Activated naive CD8-positive, alpha-beta T cell treated with anti-CD3 and anti-CD28 coated beads, Interleukin-2, amount 50 U/mL, for 16 hours (primary cell): ENCODE results near the gene TREML4.

Experiments
- DNase-seq: peaks from one replicate; pipeline ENCODE4 v3.0.0-alpha.2; 2020; ENCODE audit warnings: low read depth, low spot score

Gene TREML4

DNA sequence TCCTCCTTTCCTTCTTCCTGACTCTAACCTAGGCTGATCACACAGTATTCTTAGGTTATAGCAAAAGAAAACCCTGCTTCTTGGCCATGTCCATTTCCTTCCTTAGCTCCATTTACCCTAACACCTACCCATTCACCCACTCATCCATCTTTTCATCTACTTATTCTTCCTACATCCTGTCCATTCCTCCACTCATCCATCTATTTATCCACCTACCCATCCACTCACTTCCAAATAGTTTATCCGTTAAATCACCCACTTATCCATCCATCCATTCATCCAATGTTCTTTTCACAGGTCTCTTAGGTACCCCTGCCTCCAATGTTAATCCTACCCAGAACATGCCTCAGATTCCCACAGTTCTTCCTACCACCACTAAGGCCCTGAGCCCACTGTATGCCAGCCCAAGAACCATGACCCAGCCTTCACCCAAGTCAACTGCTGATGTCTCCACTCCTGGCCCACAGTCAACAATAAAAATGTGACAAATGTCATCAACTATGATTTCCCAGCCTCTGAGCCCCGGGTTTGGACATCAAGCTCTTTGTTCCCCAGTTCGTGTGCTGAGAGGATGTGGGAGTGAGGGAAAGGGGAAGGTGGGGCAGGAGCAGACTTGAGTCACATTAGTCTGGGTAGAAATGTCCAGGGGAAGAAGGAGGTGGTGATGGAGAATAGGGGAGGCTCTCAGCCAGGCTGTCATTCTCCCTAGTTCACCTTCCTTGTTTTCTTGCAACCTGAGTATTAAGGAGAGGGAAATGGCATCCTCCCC is 24.4 kb downstream of the TREML4 start:
- no peak for DNase-seq

DNA sequence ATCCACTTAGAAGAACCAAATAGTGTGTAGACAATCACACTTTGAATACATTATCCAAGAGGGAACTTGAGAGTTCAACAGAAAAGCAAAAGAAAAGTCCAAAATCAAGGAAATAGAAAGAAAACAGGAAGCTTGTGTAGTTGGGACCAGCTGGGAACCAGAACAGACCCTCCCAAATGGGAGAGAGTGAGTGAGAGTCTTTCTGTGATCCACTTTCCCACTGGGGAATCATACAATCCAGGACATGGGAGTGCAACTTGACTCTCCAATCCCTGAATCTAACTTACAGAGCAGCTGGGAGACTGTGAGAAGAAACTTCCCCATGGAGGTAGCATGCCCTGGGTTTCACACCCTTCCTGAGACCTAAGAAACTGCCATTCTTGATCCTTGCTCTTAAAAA is 27.0 kb downstream of the TREML4 start:
- no peak for DNase-seq

DNA sequence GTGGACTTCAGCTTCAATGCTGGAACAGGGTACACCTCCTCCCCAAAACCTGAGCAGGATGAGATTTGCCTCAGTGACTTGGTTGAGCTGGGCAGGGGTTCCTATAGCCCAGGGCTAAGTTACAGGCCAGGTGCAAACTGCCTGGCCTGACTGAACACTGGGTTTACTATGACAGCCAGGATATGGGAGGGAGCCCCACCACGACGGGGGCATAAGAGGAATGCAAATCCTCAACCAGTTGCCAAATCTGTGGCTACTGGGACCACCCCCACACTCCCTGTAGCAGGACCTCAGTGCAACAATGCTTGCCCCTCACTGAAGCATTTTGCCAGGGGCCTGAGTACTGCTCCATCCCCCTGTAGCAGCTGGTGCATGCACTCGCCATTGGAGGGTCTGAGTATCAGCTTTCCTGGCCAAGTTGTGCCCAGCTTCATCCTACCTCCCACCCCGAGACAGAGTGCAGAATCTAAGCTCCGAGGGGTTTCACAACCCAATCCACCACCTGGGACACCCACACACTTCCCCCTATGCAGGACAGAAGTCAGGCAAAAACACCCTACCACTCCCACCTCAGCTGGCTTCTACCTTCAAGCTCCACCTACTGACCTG is 27.6 kb downstream of the TREML4 start:
- DNase-seq, result no peak

DNA sequence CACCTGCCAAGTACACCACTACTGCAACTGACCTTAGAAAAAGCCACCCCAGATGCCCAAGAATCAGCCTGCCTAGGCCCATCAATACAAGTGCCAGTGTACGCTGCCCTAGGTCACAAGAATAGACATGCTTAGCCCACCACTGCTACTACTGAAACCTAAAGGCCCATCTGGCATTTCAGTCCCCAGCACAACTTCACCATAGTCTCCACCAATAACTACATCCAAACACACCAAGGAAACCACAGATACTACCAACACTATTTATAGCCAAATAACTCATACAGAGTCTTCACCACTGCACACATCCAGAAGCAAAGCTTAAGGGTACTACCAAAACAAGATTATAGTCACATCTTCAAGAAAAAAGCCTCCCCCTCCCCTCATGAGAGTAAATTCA is 28.2 kb downstream of the TREML4 start:
- DNase-seq, result no peak

DNA sequence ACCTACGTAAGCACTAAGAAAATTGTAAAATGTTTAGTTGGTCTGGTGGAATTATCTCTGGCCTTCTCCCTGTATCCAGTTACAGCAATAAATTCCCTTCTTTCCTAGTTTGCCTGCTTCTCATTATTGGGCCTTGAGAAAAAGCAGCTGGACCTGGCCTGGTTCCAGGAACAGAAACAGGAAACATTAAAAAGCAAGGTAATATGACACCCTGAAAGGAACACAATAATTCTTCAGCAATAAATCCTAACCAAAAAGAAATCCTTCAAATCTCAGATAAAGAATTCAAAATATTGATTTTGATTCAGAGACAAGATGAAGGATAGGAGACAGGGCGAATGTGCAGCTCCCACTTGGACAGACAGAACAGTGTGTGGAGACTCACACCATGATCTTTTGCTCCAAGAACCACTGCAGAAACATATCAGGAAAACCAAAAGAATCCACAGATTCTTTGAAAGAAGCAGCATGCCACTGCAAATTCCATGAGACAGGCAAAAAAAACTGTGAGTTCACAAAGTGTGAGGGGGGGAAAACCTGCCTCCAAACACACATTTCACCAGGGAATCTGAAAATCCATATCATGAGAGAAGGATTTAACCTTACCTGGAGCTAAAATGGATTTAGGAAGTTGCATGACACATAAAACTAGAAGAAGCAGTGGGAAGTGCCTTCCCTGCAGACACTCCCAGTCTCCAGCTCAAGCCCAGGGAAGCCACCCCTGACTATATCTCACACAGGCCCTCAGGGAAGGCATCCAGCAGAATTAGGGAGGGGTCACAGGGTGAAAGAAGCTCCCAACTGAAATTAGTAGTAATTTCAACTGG is 29.4 kb downstream of the TREML4 start:
- no peak for DNase-seq

DNA sequence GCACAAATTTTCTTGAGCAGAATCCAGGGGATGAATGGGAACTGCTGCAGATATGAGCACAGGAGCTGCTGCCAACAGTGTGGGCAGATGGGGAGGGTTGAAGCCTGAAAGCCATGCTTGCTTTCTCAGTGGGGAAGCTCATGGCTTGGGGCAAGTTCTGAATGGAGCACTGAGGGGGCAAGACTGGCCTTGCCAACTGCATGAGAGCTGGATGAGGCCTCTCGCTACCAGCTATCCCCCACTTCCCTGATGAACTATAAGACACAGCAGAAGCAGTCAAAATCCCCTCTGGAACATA is 30.0 kb downstream of the TREML4 start:
- no peak for DNase-seq

DNA sequence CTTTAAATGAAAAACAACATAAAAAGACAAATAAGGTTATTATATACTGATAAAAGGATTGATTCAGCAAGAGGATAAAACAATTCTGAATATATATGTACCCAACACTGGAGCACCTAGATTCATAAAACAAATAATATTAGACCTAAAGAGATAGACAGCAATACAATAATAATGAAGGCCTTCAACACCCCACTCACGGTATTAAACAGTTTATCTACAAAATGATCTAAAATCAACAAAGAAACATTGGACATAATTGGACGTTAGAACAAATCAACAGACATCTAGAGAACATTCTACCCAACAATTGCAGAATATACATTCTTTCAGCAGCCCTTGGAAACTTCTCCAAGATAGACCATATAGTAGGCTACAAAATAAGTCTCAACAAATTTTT is 34.3 kb downstream of the TREML4 start:
- DNase-seq, result no peak

DNA sequence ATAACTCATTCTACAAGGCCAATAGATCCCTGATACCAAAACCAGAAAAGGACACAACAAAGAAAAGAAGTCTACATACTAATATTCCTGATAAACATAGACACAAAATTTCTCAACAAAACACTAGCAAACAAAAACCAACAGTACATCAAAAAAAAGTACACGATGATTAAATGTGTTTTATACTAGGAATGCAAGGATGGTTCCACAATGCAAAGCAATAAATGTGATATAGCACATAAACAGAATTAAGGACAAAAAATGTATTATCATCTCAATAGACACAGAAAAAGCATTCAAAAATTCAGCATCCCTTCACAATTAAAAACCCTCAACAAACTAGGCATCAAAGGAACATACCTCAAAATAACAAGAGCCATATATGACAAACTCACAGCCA is 35.1 kb downstream of the TREML4 start:
- no peak for DNase-seq

DNA sequence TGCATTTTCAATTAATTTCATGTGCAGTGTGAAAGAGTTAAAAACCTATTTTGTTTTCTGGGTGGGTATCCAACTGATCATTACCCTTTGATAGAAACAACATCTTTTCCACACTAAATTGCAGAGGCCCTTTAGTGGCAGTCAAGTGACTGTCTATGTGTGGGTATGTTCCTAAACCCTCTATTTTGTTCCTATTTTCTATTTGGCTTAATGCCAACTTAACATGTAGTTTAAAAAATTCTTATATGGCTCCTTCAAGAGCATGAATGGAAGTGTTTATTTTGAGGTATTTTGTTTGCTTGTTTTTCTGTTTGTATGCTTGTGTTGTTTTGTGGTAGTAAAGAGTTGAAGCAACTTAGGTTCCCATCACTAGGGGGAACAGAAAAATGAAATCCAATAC is 38.4 kb downstream of the TREML4 start:
- DNase-seq, result no peak

DNA sequence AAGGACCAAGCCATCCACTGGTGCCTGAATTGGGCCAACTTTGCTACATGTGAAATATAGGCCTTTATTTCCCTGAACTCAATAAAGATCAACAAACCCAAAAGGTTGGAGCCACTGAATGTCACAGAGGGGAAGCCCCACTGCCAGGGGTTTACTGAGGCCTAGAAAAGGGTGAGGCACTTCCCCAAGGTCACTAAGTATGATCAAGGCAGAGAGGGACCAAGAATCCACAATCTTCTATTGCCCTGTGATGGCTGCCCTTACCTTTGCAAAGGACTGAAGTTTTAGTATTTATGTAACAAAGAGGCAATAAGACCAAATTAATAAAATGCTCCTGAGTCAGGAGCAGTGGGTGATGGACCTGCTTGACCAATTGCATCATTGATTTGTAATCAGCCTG is 40.3 kb downstream of the TREML4 start:
- no peak for DNase-seq

DNA sequence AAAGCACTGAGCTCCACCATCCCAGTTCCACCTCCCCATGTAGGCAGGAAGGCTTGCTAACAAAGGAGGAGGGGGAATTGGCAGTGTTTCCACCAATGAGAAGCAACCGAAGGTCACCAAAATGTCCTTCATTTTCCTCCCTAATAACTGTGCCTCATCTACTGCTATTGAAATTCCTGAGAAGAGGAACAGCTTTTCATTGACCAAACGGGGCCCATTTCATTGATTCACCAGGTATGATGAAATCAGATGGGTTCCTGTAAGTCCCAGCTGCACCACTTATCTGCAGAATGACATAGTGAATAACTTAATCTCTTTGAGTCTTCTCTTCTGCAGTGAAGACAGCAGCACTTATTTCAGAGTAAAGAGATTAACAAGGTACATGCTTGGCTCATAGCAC is 41.0 kb downstream of the TREML4 start:
- no peak for DNase-seq

DNA sequence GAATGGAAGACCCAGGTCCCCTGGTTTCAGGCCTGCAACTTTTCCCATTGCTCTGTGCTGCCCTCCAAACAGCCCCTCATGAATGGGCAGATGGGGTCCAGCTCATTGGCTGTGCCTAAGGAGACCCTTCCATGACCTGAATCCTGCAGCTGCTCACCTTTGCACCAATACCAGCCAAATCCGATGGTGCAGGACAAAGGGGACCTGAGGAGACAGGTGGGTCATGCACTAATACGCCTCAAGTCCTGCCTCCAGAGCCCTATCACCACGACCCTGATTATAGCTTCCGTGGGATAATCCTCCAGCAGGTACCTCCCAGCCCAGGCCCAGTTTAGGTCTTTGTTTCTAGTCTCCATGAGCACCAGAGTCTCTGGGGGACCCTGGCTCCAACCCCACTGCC is 41.6 kb downstream of the TREML4 start:
- DNase-seq, result no peak

DNA sequence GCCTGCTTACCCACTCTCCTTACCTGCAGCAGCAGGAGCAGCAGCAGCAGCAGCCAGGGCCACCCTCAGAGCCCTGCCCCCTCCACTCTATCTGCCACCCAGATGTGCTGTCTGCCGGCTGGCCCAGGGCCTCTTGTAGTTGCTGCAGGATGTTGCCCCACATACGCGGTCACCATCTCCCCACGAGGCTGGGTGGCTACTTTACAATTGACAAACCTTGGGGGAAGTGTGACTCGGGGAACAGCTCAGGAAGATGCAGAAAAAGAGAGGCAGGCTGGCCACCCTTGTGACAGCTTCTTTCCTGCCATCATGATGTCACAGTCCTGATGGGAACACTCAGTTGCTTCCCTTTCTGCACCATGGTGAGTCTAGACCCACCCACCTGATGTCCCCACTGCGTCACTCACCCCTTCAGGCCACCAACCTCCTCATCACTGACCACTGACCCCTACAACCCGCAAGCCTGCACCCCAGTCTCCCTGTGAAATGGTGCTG is 43.8 kb downstream of the TREML4 start:
- no peak for DNase-seq

DNA sequence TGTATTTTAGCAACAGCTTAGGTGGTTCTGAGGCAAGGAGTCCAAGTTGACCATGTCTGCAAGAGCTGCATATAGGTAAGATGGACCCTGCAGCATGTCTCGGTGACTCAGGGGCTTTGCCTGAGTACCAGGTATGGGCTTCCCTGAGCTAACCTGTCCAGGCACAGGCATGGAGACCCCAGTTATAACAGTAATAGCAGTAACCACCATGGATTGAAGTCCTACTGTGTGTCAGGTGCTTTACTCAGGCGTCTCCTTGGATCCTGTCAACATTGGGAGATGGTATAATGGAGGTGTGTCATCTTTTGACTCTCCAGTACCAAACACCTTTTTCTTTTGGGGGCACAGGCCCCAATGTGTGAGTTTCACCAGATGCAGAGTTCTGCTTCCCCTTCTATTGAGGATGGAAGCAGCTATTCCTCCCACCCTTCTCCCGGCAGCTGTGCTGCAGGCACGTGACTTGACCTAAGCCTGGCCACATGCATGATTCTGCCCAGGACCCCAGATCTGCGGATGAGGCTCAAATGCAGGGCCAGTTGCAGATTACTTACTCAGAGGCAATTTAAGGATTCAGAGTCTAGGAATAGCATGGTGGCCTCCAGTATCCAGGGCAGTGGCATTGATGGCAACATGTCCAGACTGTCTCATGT is 44.6 kb downstream of the TREML4 start:
- DNase-seq, result no peak

DNA sequence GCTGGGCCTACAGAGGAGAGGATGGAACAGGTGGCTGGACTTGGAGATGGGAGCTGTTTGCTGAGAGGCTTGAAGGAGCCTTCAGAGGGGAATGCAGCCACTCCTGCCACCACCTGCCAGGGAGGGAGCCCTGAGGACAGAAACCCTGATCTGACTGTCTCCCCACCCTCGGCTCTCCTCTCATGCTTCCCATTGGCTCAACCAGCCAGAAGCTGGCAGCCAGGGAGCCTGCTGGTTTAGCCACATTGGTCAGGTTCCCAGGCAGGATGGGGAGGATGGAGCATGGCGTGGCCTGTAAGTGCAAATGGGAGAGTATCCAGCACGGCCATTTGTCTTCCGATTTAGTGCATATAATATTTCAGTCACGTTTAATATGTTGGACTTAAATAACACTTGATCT is 45.6 kb downstream of the TREML4 start:
- no peak for DNase-seq

DNA sequence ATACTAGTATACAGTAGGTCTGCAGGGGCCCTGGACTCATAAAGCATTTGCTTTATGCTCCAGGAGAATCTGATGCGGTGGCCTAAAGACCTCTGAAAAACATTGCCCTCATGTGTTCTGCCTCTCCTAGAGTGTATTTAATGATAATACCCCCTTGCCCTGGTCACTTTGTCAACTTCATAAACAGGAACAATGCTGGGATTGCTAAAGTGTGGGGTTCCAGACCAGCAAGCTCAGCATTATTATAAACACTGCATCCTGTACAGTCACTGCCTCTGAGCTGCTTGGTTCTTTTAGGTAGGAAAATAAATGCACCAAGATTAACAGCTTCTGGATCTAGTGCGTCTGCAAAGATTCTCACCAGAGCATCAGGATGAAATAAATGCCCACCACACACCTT is 46.1 kb downstream of the TREML4 start:
- DNase-seq, result no peak

DNA sequence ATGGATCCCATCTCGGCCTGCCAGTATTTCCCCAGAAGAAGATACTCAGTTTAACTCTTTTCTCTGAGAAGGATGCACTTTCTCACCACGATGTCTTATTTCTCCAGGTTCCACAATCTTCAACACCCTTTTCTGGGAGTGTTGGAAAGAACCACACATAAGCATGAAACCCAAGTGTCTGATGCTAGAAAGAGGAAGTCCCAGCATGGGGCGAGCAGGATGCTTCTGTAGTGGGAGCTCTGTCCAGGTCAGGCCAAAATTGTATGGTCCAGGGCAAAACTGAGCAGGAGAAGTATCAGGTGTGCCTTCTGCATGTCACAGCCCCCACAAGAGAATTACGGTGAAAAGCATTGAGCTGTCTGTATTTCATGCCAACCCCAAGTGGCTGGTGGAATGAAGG is 47.3 kb downstream of the TREML4 start:
- DNase-seq, result no peak

DNA sequence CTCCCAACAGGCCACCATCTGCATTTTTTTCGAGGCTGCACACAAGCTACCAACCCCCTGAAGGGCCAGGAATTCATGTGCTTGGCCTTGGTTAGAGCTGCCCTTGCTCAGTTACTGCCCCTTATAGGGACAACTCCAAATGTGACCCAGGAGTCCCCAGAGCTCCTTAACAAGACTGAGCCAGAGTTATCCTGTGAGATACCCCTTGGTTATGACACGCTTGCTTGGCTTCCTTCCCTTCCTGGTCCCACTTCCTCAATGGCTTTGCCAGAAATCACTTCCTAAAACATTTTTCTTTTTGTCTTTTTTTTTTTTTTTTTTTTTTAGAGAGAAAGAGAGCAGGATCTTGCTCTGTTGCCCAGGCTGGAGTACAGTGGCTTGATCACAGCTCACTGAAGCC is 49.5 kb downstream of the TREML4 start:
- no peak for DNase-seq

DNA sequence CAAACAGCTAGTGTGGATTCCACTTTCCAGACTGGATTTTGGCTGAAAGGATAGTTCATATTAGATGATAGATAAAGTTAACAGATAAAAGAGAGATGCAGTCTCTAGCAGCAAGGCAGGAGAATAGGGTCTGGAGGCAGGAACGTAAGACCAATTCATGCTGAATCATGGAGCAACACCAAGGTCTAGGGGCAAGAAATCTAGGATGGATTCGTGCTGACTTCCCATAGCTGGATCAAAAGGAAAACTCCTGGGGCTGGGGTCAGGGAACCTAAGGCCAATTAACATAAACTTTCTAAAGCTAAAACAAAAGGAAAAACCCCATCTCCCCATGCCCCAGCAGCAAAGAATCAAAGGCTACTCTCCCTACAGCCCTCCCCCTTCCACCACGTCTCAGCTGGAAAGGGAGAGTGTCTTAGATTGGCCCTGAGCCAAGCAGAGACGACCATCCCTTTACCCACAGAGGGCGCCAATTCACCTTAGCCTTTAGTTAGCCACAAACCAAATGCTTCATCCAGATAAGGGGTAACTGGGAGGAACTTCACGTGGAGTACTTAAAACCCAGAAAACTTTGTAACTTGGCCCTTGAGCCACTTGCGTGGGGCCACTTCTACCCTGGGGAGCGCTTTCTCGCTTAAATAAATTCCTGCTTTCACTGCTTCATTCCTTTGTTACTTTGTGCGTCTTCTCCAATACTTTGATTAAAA is 50.7 kb downstream of the TREML4 start:
- DNase-seq, result peak; percentile 60

DNA sequence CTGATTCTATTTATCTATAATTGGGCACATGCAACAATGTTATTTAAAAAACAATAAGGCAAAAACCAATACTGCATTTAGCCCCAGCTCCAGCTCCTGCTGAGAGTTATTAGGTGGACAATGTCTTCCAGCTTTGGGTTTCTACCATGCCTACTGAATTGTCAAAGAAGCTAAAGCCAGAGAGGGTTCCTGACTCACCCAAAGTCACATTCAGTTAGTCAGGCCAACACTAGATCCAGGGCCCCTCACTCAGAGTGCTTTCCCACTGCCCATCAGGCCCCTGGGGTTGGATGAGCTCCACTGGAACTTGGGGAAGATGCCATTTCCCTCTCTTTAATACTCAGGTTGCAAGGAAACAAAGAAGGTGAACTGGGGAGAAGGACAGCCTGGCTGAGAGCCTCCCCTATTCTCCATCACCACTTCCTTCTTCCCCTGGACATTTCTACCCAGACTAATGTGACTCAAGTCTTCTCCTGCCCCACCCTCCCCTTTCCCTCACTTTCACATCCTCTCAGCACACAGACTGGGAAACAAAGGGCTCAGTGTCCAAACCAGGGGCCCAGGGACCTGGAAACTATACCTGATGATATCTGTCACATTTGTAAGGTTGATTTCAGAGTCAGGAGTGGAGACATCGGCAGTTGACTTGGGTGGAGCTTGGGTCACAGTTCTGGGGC is 52.4 kb downstream of the TREML4 start:
- DNase-seq, result no peak

DNA sequence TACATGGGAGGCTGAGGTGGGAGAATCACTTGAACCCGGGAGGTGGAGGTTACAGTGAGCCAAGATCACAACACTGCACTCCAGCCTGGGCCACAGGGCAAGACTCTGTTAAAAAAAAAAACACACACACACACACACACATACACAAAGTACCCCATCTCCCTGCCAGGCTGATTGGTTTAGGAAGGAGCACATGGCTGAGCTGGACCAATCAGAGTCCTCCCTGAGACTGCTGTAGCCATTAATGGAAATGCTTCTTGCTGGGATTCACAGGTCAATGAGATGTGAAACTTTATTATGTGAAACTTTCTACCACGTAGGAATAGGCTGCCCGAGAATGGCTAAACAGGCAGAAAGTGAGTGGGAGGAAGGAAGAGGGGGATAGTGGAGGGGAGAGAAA is 55.5 kb downstream of the TREML4 start:
- DNase-seq, result no peak
